Epithelial cell of proximal tubule (primary cell): Measurements from ENCODE around the gene HEPHL1. TPM values are rescaled to one million over a fixed set of nuclear protein-coding genes. Genes with fewer than 3 reads are reported as not detected.
A peak's percentile ranks its signal among the peaks of the same experiment; 100 is the strongest.

Experiments used
- DNase-seq: peaks from one replicate; pipeline ENCODE4 v3.0.0-alpha.2; 2011; ENCODE audit warnings: low read depth
- H3K4me3 ChIP-seq: 2 replicates; pipeline ENCODE4 v1.5.1; 2011; ENCODE audit warnings: low read depth, mild to moderate bottlenecking, low read length
- CTCF ChIP-seq: conservative IDR thresholded peaks from 2 replicates; pipeline ENCODE4 v1.5.1; 2012; ENCODE audit warnings: low read depth, mild to moderate bottlenecking, low read length
- total RNA-seq: library from RNA; depleted of rRNA; stranded (reverse); fragments of >200 nt; gene quantifications from 2 replicates; pipeline ENCODE4 v1.2.3, GENCODE V29; 2015

The HEPHL1 gene
- total RNA-seq, 1 donor from 2014 or later = not detected

- TF ChIP-seq CTCF = no peak
- H3K4me3 ChIP-seq = no peak overlapping the region
- no peak for DNase-seq
Observed at GRCh38 chr11:94132152-94132558, 111.0 kb downstream of the HEPHL1 start.

GRCh38 chr11:94132823-94133408, 111.8 kb downstream of the HEPHL1 start:
- DNase-seq = no peak
- TF ChIP-seq CTCF = no peak
- H3K4me3 ChIP-seq = no peak overlapping the region

- no peak for DNase-seq
- TF ChIP-seq CTCF = no peak
- no peak overlapping the region for H3K4me3 ChIP-seq
Observed at GRCh38 chr11:94133752-94134151, 112.6 kb downstream of the HEPHL1 start.

GRCh38 chr11:94134651-94135512, 113.7 kb downstream of the HEPHL1 start:
- no peak for DNase-seq

GRCh38 chr11:94139416-94139815, 118.3 kb downstream of the HEPHL1 start:
- DNase-seq = no peak

More at GRCh38 chr11:94134651-94135512, 113.7 kb downstream of the HEPHL1 start:
- no peak for TF ChIP-seq CTCF
- peak overlapping the region; percentile 5 for H3K4me3 ChIP-seq

GRCh38 chr11:94140154-94140655, 119.1 kb downstream of the HEPHL1 start:
- no peak for DNase-seq
- no peak overlapping the region for H3K4me3 ChIP-seq
- TF ChIP-seq CTCF = no peak

More at GRCh38 chr11:94139416-94139815, 118.3 kb downstream of the HEPHL1 start:
- no peak overlapping the region for H3K4me3 ChIP-seq
- no peak for TF ChIP-seq CTCF
